ENCODE measurements around the gene STAT5B. TPM values are rescaled to one million over a fixed set of nuclear protein-coding genes. Genes with fewer than 3 reads are reported as not detected.
A peak's percentile ranks its signal among the peaks of the same experiment; 100 is the strongest.

Gene STAT5B
- total RNA-seq, 3 donors from 2014 or later = 97.2 to 130 (median 101) TPM

- no peak overlapping the region for H3K27ac ChIP-seq
- no peaks in the 10 kb centered on the region for H3K27me3 ChIP-seq
- no peaks in the 10 kb centered on the region for H3K4me1 ChIP-seq
- H3K9me3 ChIP-seq = no peaks in the 10 kb centered on the region
- no peak for TF ChIP-seq CTCF (IDR thresholded peaks at IDR 0.05)
- no peak for TF ChIP-seq POLR2AphosphoS5 (IDR thresholded peaks at IDR 0.05)
- no peak for TF ChIP-seq POLR2A (IDR thresholded peaks at IDR 0.05)
- no peak for DNase-seq (ENCODE audit: low spot score in 2 of 2)
- intact Hi-C loops (cut with DNase I; ENCODE audit: low total_unique reads) = no loop called here
- H3K36me3 ChIP-seq = no peaks in the 10 kb centered on the region
- H3K4me3 ChIP-seq = no peak overlapping the region
Observed at GRCh38 chr17:42160531-42160910, 115.7 kb downstream of the STAT5B start.

- TF ChIP-seq CTCF (IDR thresholded peaks at IDR 0.05) (no peak), POLR2AphosphoS5 (IDR thresholded peaks at IDR 0.05) (no peak), POLR2A (IDR thresholded peaks at IDR 0.05) (no peak)
Observed at GRCh38 chr17:42159796-42160530, 116.2 kb downstream of the STAT5B start.

GRCh38 chr17:42155614-42156045 lies 120.6 kb downstream of the STAT5B start:
- Histone ChIP-seq H3K4me1 (peaks cover 4 to 15% of the 10 kb centered on the region in 2 donors), H3K36me3 (no peaks in the 10 kb centered on the region), H3K27ac (peak overlapping the region in 1 of 2 donors; percentile 20), H3K4me3 (peak overlapping the region; percentile 97 to 99 (median 97)), H3K27me3 (no peaks in the 10 kb centered on the region), H3K9me3 (no peaks in the 10 kb centered on the region)
- TF ChIP-seq POLR2A (IDR thresholded peaks at IDR 0.05) (no peak), CTCF (IDR thresholded peaks at IDR 0.05) (no peak), POLR2AphosphoS5 (IDR thresholded peaks at IDR 0.05) (no peak)
- no peak for DNase-seq (ENCODE audit: low spot score in 2 of 2)
- intact Hi-C loops (cut with DNase I; ENCODE audit: low total_unique reads) = no loop called here

More at GRCh38 chr17:42159796-42160530, 116.2 kb downstream of the STAT5B start:
- H3K27ac ChIP-seq = no peak overlapping the region
- no peak for DNase-seq (ENCODE audit: low spot score in 2 of 2)
- no peaks in the 10 kb centered on the region for H3K27me3 ChIP-seq
- intact Hi-C loops (cut with DNase I; ENCODE audit: low total_unique reads) = no loop called here
- H3K4me1 ChIP-seq = no peaks in the 10 kb centered on the region
- no peak overlapping the region for H3K4me3 ChIP-seq
- no peaks in the 10 kb centered on the region for H3K9me3 ChIP-seq
- no peaks in the 10 kb centered on the region for H3K36me3 ChIP-seq

GRCh38 chr17:42153919-42154742 lies 122.1 kb downstream of the STAT5B start:
- TF ChIP-seq POLR2A (IDR thresholded peaks at IDR 0.05) = no peak
- TF ChIP-seq CTCF (IDR thresholded peaks at IDR 0.05) = no peak
- TF ChIP-seq POLR2AphosphoS5 (IDR thresholded peaks at IDR 0.05) = no peak

More at GRCh38 chr17:42153919-42154742, 122.1 kb downstream of the STAT5B start:
- Histone ChIP-seq H3K4me3 (peak overlapping the region; percentile 97 to 99 (median 97)), H3K27ac (peak overlapping the region; percentile 87 to 91), H3K9me3 (no peaks in the 10 kb centered on the region), H3K36me3 (no peaks in the 10 kb centered on the region), H3K27me3 (no peaks in the 10 kb centered on the region), H3K4me1 (peaks cover 4 to 15% of the 10 kb centered on the region in 2 donors)
- intact Hi-C loops (cut with DNase I; ENCODE audit: low total_unique reads) = no loop called here
- DNase-seq (ENCODE audit: low spot score in 2 of 2) = no peak

Other genes starting within 250 kb of the STAT5B start
- gene C17orf113, start 225.8 kb downstream of the STAT5B start, total RNA-seq = 1 to 10 TPM; 1.3 to 4.0 (median 2.3) TPM
- 1 to 10 TPM in 1 of 3 donors, under 1 TPM in 2; 0.48 to 1.0 (median 0.66) TPM for gene ZNF385C, start 177.9 kb downstream of the STAT5B start, total RNA-seq
- gene DHX58, start 163.7 kb downstream of the STAT5B start, total RNA-seq = 10 to 100 TPM; 13.1 to 22.8 (median 13.4) TPM
- 10 to 100 TPM; 22.7 to 55.8 (median 54.4) TPM for gene KAT2A, start 155.0 kb downstream of the STAT5B start, total RNA-seq
- gene HSPB9, start 153.6 kb downstream of the STAT5B start, total RNA-seq = under 1 TPM in 1 of 3 donors, not detected in 2; 0.48 TPM
- gene RAB5C, start 121.4 kb downstream of the STAT5B start, total RNA-seq = 100 to 1,000 TPM; 114 to 146 (median 117) TPM
- under 1 TPM in 1 of 3 donors, not detected in 2; under 0.01 TPM for gene KCNH4, start 95.2 kb downstream of the STAT5B start, total RNA-seq
- not detected for gene HCRT, start 90.9 kb downstream of the STAT5B start, total RNA-seq
- gene GHDC, start 81.9 kb downstream of the STAT5B start, total RNA-seq = 10 to 100 TPM; 29.1 to 53.0 (median 33.1) TPM
- 100 to 1,000 TPM in 1 of 3 donors, 10 to 100 TPM in 2; 72.8 to 363 (median 78.9) TPM for gene STAT5A, start 12.1 kb upstream of the STAT5B start, total RNA-seq
- 100 to 1,000 TPM; 193 to 322 (median 238) TPM for gene STAT3, start 112.1 kb upstream of the STAT5B start, total RNA-seq
- gene CAVIN1, start 146.9 kb upstream of the STAT5B start, total RNA-seq = 100 to 1,000 TPM; 288 to 554 (median 306) TPM
- gene ATP6V0A1, start 182.5 kb upstream of the STAT5B start, total RNA-seq = 10 to 100 TPM; 53.1 to 74.5 (median 60.0) TPM